ENCODE data around the gene IL16. TPM values are rescaled to one million over a fixed set of nuclear protein-coding genes. Genes with fewer than 3 reads are reported as not detected.
"Not testable (repeated sequence)": the region's sequence is repeated elsewhere in the genome, so short reads cannot be mapped to it uniquely, and the experiment has no call there.

Gene IL16
- total and polyA plus RNA-seq, 2 donors from 2014 or later, result 1.4 to 19.9 TPM

- DNase-seq (no peak), FAIRE-seq (no peak)
- Histone ChIP-seq H3K9me3 (ENCODE audit: control insufficient read depth in 2 of 3, insufficient read depth in 1 of 3, low read length in 3 of 3) (peaks cover 0 to 7% (median 0%) of the 10 kb centered on the region in 3 donors), H3K27ac (ENCODE audit: low read depth in 2 of 2, low read length in 2 of 2) (no peak overlapping the region), H3K27me3 (ENCODE audit: control insufficient read depth, insufficient read depth, low read length) (no peaks in the 10 kb centered on the region), H3K4me1 (ENCODE audit: control insufficient read depth in 2 of 3, insufficient read depth in 2 of 3, low read depth in 1 of 3, low read length in 3 of 3) (no peaks in the 10 kb centered on the region), H3K4me3 (ENCODE audit: low read length in 3 of 3) (no peak overlapping the region), H3K36me3 (ENCODE audit: control insufficient read depth in 2 of 3, insufficient read depth in 3 of 3, low read length in 3 of 3) (no peaks in the 10 kb centered on the region), H3K9ac (ENCODE audit: low read length in 3 of 3) (no peak overlapping the region)
- intact Hi-C loops (cut with DNase I), result no loop called here
- TF ChIP-seq, protein P1, sequence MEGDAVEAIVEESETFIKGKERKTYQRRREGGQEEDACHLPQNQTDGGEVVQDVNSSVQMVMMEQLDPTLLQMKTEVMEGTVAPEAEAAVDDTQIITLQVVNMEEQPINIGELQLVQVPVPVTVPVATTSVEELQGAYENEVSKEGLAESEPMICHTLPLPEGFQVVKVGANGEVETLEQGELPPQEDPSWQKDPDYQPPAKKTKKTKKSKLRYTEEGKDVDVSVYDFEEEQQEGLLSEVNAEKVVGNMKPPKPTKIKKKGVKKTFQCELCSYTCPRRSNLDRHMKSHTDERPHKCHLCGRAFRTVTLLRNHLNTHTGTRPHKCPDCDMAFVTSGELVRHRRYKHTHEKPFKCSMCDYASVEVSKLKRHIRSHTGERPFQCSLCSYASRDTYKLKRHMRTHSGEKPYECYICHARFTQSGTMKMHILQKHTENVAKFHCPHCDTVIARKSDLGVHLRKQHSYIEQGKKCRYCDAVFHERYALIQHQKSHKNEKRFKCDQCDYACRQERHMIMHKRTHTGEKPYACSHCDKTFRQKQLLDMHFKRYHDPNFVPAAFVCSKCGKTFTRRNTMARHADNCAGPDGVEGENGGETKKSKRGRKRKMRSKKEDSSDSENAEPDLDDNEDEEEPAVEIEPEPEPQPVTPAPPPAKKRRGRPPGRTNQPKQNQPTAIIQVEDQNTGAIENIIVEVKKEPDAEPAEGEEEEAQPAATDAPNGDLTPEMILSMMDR (IDR thresholded peaks at IDR 0.05; ENCODE audit: borderline replicate concordance, extremely low read depth, insufficient read depth), result no peak
These were observed 9.3 kb downstream of the IL16 start for GRCh38 chr15:81206018-81206417.

DNA sequence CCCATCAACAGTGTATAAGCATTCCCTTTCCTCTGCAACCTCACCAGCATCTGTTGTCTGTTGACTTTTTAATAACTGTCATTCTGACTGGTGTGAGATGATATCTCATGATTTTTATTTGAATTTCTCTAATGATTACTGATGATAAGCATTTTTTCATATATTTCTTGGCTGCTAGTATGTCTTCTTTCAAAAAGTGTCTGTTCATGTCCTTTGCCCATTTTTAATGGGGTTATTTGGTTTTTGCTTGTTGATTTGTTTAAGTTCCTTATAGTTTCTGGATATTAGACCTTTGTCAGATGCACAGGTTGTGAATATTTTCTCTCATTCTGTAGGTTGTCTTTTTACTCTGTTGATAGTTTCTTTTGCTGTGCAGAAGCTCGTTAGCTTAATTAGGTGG, 11.3 kb downstream of the IL16 start:
- H3K9me3 ChIP-seq (ENCODE audit: control insufficient read depth in 2 of 3, insufficient read depth in 1 of 3, low read length in 3 of 3); H3K27ac ChIP-seq (ENCODE audit: low read depth in 2 of 2, low read length in 2 of 2); DNase-seq; FAIRE-seq; H3K36me3 ChIP-seq (ENCODE audit: control insufficient read depth in 2 of 3, insufficient read depth in 3 of 3, low read length in 3 of 3); H3K4me3 ChIP-seq (ENCODE audit: low read length in 3 of 3); intact Hi-C loops (cut with DNase I); H3K9ac ChIP-seq (ENCODE audit: low read length in 3 of 3); H3K4me1 ChIP-seq (ENCODE audit: control insufficient read depth in 2 of 3, insufficient read depth in 2 of 3, low read depth in 1 of 3, low read length in 3 of 3); H3K27me3 ChIP-seq (ENCODE audit: control insufficient read depth, insufficient read depth, low read length): not testable (repeated sequence)

- Histone ChIP-seq H3K4me1 (ENCODE audit: control insufficient read depth in 2 of 3, insufficient read depth in 2 of 3, low read depth in 1 of 3, low read length in 3 of 3) (no peaks in the 10 kb centered on the region), H3K9ac (ENCODE audit: low read length in 3 of 3) (no peak overlapping the region), H3K36me3 (ENCODE audit: control insufficient read depth in 2 of 3, insufficient read depth in 3 of 3, low read length in 3 of 3) (no peaks in the 10 kb centered on the region), H3K4me3 (ENCODE audit: low read length in 3 of 3) (no peak overlapping the region), H3K27ac (ENCODE audit: low read depth in 2 of 2, low read length in 2 of 2) (no peak overlapping the region), H3K9me3 (ENCODE audit: control insufficient read depth in 2 of 3, insufficient read depth in 1 of 3, low read length in 3 of 3) (peaks cover 0 to 7% (median 0%) of the 10 kb centered on the region in 3 donors), H3K27me3 (ENCODE audit: control insufficient read depth, insufficient read depth, low read length) (no peaks in the 10 kb centered on the region)
- intact Hi-C loops (cut with DNase I), result no loop called here
- TF ChIP-seq, protein P1 (IDR thresholded peaks at IDR 0.05; ENCODE audit: borderline replicate concordance, extremely low read depth, insufficient read depth), result no peak
- DNase-seq (no peak), FAIRE-seq (no peak)
These were observed 13.0 kb downstream of the IL16 start for GRCh38 chr15:81209635-81210034.

DNA sequence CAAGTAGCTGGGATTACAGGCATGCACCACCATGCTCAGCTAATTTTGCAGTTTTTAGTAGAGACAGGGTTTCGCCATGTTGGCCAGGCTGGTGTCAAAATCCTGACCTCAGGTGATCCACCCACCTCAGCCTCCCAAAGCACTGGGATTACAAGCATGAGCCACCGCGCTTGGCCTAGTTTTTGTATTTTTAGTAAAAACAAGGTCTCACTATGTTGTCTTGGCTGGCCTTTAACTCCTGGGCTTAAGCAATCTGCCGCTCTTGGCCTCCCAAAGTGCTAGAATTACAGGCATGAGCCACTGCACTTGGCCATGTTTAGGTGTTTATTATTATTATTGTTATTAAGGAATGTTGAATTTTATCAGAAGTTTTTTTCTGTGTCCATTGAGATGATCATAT, 14.7 kb downstream of the IL16 start:
- H3K4me1 ChIP-seq (ENCODE audit: control insufficient read depth in 2 of 3, insufficient read depth in 2 of 3, low read depth in 1 of 3, low read length in 3 of 3), result no peaks in the 10 kb centered on the region
- no peaks in the 10 kb centered on the region for H3K27me3 ChIP-seq (ENCODE audit: control insufficient read depth, insufficient read depth, low read length)
- no peak overlapping the region for H3K27ac ChIP-seq (ENCODE audit: low read depth in 2 of 2, low read length in 2 of 2)
- no peak for DNase-seq
- intact Hi-C loops (cut with DNase I), result no loop called here
- TF ChIP-seq, protein P1 (IDR thresholded peaks at IDR 0.05; ENCODE audit: borderline replicate concordance, extremely low read depth, insufficient read depth), result no peak
- no peak overlapping the region for H3K4me3 ChIP-seq (ENCODE audit: low read length in 3 of 3)
- H3K9ac ChIP-seq (ENCODE audit: low read length in 3 of 3), result no peak overlapping the region
- peaks cover 0 to 7% (median 0%) of the 10 kb centered on the region in 3 donors for H3K9me3 ChIP-seq (ENCODE audit: control insufficient read depth in 2 of 3, insufficient read depth in 1 of 3, low read length in 3 of 3)
- no peaks in the 10 kb centered on the region for H3K36me3 ChIP-seq (ENCODE audit: control insufficient read depth in 2 of 3, insufficient read depth in 3 of 3, low read length in 3 of 3)
- no peak for FAIRE-seq
